A673 (cell line): ENCODE measurements around the gene LIM2.

Experiments
- EZH2 ChIP-seq: fragments of 200-600 bp; sonication (generic); IDR thresholded peaks from 2 replicates; pipeline ENCODE4 v1.6.1; 2017; ENCODE audit warnings: borderline replicate concordance, low read depth, mild to moderate bottlenecking, mixed read lengths, antibody characterized with exemption, low read length; ENCODE audit not compliant: poor library complexity, severe bottlenecking
- TF ChIP-seq, protein P1 (sequence below): fragments of 300-800, 200-600 bp; sonication (generic); conservative IDR thresholded peaks from 2 replicates; pipeline ENCODE4 v1.5.1; 2017; ENCODE audit warnings: low read depth, mild to moderate bottlenecking, antibody characterized with exemption, low read length, moderate library complexity, mixed read lengths

DNA sequence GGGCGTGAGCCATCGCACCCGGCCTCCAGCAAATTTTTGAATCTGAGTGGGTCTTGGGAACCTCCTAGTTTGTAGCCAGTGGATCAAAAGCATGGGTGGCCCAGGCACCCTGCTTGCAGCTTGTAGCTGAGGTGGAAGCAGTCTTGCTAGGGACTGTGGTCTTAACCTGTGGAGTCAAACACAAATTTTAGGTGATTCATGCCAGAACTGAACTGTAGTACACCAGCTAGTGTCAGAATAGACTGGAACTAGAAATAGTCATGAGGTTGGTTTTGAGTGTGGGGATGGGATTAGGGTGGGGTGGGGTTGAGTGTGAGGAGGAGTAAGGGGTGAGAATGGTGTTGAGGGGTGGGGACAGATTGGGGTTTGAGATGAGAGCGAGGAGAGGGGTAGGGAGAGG is 5.8 kb downstream of the LIM2 start:
- TF ChIP-seq, protein P1, sequence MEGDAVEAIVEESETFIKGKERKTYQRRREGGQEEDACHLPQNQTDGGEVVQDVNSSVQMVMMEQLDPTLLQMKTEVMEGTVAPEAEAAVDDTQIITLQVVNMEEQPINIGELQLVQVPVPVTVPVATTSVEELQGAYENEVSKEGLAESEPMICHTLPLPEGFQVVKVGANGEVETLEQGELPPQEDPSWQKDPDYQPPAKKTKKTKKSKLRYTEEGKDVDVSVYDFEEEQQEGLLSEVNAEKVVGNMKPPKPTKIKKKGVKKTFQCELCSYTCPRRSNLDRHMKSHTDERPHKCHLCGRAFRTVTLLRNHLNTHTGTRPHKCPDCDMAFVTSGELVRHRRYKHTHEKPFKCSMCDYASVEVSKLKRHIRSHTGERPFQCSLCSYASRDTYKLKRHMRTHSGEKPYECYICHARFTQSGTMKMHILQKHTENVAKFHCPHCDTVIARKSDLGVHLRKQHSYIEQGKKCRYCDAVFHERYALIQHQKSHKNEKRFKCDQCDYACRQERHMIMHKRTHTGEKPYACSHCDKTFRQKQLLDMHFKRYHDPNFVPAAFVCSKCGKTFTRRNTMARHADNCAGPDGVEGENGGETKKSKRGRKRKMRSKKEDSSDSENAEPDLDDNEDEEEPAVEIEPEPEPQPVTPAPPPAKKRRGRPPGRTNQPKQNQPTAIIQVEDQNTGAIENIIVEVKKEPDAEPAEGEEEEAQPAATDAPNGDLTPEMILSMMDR, result no peak
- TF ChIP-seq EZH2, result no peak
